HG02943 (cell line): Measurements from ENCODE around the gene GSK3B.

Experiments used
- ATAC-seq: cut with Tn5 transposase; IDR thresholded peaks from one replicate; pipeline ENCODE4 v1.9.1; 2021; ENCODE audit warnings: mild to moderate bottlenecking, low read depth, moderate library complexity; ENCODE audit not compliant: unreplicated experiment

The GSK3B gene

DNA sequence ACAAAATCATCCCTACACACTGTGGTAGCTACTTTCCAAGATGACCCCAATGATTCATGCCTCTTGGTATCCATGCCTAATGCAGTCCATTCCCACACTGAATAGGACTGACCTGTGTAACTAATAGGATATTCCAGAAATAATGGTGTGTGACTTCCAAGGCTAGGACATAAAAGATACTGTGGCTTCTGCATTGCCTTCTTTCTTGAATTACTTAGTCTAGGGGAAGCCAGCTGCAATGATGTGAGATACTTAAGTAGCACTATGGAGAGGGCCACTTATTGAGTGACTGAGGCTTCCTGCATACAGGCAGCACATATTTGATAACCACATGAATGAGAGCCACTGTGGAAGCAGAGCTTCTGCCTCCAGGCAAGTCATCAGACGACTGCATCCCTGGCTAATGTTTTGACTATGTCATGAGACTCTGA lies 262.3 kb downstream of the GSK3B start:
- ATAC-seq, result no peak

DNA sequence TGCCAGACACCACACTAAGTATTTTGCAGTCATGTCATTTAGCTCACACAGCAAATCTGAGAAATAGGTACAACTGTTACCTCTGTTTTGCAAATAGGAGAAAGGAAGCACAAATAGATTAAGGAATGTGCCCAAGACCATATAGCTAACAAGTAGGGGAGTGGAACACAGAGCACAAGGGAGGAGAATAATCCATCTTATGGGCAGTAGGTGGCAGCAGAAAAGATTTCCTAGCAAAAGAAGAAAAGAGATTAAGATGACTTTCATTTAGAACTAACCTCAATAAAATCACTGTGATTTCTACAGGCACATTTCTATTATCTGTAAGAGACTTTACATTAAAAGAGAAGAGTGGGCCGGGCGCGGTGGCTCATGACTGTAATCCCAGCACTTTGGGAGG lies 263.2 kb downstream of the GSK3B start:
- no peak for ATAC-seq

DNA sequence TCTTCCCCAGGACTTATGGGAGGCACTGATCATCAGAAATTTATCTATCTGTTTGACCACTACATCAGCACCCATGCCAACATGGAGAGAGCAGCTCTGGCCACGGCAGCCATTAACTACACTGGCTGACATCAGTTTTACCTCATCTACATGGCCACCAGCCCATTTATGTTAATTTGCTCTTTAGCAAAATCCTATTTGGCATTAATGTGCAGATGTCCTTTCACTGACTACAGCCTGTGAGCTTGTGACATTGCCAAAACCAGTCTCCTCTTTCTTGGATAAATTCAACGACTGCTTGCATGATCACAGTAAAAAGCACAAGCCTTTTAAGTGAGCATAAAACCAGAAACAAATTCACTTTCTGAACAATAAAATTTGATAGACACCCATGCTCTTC lies 264.8 kb downstream of the GSK3B start:
- ATAC-seq, result no peak

DNA sequence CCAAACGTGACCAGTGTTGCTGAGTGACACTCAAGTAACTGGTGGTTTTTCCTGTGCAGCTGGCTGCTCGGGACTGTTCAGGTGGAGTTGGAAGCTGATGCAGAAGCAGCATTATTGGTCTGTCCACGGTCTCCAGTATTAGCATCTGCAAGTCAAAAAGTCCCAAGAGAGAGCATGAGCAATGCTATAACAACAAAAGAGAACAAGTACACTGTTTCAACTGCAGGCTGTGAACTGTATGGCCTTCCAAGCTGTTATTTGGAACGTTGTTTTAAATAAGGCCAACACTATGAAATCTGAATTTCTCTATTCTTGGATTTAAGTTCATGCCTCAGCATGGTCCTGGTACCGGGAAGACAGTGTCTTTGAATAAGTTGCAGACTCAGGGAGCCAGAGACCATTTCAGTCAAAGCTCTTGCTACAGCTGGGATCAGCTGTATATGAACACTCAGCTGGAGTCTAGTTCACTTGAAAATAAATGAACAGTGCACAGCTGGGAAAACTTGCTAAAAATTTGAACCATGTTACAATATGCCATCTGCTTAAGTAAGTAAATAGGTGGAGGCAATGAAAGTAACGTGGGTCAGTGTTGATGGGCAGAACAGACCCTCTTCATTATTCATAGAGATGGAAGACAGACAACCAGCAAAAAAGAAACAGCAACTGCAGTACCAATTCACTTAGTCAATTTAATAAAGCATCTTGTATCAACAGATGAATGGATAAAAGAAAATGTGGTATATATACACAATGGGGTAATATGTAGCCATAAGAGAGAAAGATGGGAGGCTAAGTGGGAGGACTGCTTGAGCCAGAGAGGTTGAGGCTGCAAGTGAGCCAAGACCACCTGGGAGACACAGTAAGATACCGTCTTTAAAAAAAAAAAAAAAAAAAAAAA lies 267.3 kb downstream of the GSK3B start:
- no peak for ATAC-seq

DNA sequence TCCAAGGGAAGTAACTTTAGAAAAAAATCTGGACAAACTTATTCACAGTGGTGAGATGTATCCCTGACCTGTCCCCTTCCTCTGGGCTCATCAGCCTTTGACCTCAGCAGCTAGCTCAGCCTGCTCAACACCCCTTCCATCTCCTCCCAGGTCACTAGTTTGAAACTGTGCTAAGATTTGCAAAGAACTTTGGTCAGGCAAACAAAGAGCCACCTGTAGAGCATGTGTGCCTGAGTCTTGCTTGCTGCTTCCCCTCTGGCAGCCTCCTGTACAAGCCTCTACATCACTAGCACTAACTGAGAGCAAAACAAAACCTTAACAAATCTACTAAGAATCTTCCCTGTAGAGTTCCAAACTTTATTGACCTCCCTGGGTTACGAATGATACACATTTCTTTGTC lies 268.4 kb downstream of the GSK3B start:
- no peak for ATAC-seq

DNA sequence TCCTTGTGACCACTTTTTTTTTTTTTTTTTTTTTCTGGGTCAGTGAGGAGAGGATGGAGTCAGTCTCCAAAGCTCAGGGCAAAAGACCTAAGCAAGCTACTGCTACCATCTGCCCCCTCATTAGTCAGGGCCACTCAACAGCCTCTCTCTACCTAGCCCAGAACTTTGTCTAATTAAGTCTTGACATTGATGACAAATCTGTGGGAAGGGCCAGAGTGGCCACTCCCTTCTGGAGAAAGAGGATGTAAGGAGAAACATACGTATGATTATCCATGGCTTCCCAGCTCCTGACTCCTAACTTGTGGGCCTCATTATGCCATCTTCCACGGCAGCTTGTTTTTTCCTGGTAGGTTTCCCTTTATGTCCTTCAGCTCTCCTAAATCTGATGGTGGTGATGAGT lies 274.4 kb downstream of the GSK3B start:
- ATAC-seq, result no peak

DNA sequence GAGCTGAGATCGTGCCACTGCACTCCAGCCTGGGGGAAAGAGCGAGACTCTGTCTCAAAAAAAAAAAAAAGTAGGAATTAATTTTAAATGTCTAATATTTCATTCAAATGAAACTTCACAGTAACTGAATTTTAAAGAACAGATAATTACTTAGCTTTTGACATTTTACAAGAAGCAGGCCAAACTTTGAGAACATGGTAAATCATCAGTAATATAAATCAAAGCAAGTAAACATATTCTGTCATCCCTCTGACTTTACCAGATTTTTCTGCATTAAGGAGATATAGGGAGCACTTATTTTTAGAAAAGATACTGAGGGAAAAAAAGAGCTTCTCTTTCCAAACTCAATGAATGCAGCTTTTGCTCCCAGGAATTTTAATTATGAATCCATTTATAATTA lies 275.3 kb downstream of the GSK3B start:
- ATAC-seq, result no peak

DNA sequence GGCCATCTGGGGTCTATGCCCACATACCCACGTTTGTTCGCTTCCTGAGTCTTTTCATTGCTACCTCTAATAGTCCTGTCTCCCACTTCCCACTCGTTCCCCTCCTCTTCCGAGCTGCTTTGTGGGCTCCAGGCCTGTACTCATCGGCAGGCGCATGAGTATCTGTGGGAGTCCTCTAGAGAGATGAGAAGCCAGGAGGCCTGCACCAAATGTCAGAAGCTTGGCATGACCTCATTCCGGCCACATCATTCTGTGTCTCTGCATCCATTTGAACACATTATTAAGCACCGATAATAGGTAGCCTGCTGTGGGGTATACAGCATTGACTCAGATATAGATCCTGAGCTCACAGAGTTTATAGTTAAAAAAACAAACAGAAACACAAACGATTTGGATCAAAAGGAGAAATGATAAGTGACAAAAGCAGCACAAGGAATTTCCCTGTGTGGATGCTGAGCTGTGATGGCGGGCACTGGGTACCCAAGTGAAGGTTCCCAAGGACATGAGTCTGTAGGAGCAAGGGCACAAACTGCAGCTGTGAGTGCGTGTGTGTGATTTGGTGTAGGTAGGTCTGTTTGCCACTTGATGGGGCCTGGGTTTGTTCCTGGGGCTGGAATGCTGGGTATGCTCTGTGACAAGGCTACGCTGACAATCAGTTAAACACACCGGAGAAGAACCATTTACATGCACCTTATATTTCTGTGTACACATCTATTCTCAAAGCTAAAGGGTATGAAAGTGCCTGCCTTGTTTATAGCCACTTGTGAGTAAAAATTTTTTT lies 276.5 kb downstream of the GSK3B start:
- ATAC-seq, result no peak

DNA sequence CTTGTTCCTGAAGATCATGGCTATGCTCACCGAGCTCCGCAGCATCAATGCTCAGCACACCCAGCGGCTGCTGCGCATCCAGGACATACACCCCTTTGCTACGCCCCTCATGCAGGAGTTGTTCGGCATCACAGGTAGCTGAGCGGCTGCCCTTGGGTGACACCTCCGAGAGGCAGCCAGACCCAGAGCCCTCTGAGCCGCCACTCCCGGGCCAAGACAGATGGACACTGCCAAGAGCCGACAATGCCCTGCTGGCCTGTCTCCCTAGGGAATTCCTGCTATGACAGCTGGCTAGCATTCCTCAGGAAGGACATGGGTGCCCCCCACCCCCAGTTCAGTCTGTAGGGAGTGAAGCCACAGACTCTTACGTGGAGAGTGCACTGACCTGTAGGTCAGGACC lies 277.2 kb downstream of the GSK3B start:
- no peak for ATAC-seq

DNA sequence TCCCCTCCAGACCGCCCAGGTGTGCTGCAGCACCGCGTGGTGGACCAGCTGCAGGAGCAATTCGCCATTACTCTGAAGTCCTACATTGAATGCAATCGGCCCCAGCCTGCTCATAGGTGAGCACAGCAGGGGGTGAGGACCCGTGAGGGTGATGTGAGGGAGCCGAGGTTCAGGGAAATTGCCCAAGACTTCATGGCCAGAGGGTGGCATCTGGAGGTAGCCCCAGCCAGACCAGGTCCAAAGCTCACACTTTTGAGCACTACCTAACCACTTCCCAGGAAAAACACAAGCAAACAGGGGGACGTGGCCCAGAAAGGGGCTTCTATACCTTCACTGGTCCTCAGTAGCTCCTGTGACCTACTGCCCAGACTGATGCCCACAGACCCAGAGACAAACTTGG lies 278.5 kb downstream of the GSK3B start:
- ATAC-seq, result no peak

DNA sequence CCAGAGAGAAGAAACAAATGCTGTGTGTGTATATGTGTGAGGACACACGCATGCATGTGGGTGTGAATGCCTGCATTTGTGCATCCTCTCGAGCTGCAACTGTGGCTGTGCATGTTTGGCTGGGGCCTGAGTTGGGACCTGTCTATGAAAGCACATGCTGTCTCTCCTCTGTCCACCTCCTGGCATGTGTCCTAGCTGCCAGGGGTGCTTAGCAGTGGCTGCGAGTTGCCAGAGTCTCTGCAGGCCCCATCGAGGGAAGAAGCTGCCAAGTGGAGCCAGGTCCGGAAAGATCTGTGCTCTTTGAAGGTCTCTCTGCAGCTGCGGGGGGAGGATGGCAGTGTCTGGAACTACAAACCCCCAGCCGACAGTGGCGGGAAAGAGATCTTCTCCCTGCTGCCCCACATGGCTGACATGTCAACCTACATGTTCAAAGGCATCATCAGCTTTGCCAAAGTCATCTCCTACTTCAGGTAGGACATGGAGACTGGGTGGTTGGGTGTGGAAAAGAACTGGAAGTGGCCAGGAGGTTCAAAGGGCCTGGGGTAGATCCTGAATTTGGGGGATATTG lies 281.7 kb downstream of the GSK3B start:
- ATAC-seq, result no peak

DNA sequence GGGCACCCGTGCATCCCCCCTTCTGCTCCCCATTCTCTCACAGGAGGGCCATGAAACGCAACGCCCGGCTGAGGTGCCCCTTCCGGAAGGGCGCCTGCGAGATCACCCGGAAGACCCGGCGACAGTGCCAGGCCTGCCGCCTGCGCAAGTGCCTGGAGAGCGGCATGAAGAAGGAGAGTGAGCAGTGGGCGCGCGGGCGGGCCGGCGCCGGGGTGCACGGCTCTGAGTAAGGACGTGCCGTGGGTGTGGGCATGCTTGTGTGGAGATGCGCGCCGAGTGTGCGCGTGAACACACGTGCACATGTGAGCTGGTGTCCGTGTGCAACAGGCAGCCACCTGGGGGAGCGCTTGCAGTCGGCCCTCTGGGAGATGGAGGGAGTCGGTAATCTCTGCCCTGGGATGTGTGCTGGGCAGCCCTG lies 284.2 kb downstream of the GSK3B start:
- ATAC-seq, result peak; percentile 77

DNA sequence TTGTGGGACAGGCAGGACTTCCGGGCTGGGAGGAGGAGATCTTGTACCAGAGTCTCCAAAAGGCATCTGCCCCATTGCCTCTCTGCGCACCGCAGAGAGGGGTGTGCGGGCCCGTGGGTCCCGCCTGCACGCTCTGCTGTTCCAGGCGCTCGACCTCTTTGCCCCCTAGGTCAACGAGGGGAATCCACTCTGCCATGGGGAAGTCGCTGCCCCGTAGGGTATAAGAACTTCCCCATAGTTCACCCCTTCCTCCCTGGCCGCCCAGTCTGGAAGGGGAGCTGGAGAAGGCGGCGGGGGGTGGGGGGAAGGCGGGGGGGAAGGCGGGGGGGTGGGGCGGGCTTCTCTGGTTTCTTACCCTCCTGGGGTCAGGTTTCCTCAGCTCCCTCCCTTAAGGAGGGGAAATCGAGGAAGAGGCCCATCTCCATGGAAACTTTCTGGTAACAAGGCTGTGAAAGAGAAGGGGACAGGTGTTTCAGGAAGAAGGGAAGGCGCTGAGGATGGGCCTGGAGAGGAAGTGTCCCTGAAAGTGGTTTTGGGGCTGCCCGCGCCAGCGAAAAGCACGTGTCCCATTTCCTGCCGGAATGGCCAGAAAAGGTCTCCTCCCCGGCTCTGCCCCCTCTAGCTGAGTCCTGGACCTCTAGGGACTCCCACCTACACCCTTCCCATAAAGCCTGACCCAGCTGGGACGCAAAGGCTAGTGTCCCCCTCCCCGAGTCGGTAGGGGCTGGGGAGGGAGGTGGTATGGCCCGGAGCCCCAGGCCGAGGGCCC lies 284.8 kb downstream of the GSK3B start:
- ATAC-seq, result peak; percentile 17

DNA sequence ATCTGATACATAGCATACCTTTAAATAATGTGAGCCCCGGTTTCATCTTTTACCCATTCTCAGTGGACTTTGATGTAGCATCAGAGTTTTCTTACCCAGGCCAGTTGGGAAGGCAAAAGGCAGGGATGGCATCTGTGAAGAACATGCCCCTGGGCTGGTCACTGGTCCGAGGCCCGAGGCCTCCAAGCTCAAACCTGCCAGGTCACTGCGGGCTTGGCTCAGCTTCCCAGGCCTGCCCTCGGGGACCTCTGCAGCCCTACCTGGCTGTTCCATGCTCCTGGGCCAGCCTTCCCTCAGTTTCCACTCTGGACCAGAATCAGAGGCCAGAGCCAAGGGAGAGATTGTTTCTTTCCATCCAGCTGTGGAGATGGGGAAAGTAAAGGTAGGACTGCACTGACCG lies 285.4 kb downstream of the GSK3B start:
- ATAC-seq, result no peak

DNA sequence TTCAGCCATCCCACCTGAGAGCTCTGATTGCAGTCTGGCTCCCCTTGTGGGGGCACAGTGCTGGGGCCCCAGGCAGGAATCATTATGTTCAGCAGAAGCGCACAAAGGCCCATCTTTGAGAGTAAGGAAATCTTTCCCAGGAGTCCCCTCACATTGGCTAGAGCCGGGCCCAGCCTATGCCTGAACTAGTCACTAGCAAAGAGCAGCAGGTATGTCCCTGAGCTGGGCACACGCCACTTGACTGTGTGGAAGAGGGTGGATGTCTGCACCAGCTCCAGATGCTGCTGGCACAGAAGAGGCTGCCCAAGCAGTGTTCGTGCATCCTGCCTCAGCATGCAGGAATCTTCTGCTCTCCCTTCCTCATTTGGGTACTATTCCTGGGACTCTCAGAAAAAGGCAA lies 286.0 kb downstream of the GSK3B start:
- no peak for ATAC-seq

DNA sequence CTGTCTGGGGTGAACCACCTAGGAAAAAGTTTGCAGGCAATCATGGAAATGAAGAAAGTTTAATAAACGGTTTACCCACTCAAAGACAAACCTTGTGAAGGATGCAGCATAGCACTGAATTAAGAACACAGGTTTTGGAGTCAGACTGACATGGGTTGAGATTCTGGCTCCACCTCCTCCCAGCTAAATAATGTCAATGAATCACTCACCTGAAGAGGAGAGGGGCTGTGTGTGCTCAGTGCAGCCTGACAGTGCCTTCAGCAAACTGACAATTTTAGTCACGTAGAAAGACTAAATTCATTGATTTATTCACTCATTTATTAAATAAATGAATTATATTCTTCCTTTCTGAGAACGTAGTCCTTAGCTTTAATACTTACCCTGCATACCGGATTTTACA lies 293.4 kb downstream of the GSK3B start:
- ATAC-seq, result no peak

DNA sequence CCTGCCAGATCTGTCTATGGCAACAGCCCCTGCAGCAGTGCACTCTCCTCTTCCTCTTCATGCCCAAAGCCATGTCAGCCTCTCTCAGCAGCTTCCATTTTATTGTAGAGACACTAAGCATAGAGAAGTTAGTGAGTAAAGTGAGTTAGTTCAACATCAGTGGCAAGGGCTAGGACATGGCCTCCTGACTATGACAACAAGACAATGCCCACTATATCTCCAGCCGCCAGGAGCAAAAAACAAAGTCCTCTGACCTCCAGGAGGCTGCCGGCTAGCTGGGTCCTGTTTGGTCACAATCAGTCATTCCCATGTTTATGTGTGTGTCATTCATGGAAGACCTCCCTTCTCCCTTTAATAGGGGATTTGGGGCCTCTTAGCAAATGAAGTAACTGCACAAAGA lies 297.5 kb downstream of the GSK3B start:
- ATAC-seq, result no peak

DNA sequence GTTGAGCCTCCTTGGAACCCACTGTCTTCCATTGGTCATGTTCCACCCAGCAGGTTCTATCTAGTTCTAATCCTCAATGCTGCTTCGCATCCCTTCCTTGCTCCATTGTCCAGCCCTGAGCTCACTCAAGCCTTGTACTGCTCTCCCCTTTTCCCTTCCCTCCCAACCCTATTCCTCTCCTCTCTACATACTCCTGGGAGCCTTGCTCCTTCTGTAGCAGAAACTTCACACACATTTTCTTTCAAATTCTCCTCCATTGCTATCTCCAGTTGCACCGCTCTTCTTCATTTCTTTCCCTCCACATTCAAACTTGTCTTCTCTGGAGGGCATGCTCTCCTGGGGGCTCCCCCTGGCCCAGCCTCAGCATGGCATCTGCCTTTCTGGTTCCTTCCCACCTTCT lies 297.9 kb downstream of the GSK3B start:
- ATAC-seq, result no peak

DNA sequence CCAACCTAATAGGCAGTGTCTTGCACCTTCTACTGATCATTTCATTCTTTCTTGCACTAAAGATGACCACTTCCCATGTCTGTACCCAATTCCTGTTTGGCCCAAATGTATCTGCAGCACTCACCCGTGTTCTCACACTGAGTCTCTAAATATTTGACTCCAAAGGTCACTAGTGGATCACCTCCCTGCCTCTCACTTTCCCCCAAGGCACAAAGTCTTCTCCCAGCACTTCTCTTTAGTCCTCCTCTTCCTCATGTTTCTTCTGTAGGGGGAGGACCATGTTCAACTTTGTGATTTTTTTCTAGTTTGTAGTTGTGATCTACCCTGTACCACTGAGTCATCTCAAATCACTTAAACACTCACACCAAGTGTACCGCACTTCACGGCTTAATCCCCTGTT lies 298.4 kb downstream of the GSK3B start:
- ATAC-seq, result no peak

DNA sequence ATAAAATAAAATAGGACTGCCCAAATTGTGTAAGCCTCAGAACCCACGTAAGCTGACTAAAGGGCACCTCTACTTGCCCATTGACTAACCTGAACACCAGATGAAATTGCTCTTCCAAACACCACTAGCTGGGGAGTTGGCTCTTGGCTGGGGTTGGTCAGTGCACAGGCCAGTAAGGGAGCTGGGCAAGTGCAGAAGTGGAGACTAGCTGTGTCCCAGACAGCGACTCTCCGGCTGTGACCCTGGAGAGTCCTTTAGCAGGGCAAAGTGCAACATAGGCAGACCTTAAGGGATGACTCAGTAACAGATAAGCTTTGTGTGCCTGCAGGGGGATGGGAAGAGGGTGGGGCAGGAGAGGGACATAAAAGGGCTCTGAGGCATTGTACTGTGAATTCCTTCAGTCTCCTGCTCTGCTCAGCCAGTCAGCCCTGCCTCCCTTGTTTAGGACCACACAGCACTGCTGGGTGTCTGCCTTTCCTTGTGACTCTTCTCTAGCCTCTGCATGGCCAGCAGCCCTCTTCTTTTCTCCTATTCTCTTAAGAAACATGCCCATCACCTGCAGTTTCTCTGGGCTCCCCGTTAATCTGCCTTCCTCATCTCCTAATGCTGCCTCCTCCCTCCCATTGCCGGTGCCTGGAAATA lies 299.2 kb downstream of the GSK3B start:
- no peak for ATAC-seq
